Osteoblast (primary cell): ENCODE results near the gene RBM46. TPM values are rescaled to one million over a fixed set of nuclear protein-coding genes. Genes with fewer than 3 reads are reported as not detected.

Experiments used
- DNase-seq: peaks from one replicate; pipeline ENCODE4 v3.0.0; 2011; ENCODE audit warnings: low spot score, mixed read lengths; ENCODE audit not compliant: insufficient read length; ENCODE audit errors: missing footprints
- H2AFZ ChIP-seq: 2 replicates; pipeline ENCODE4 v1.6.0; 2011; ENCODE audit warnings: mild to moderate bottlenecking, low read length
- H3K27ac ChIP-seq: 2 replicates; pipeline ENCODE4 v1.5.1; 2011; ENCODE audit warnings: mild to moderate bottlenecking, low read depth, low read length, moderate library complexity
- H3K27me3 ChIP-seq: 2 replicates; pipeline ENCODE4 v1.6.0; 2012; ENCODE audit warnings: mild to moderate bottlenecking, control low read depth, inconsistent platforms, low read length, moderate library complexity; ENCODE audit not compliant: insufficient read depth
- H3K36me3 ChIP-seq: 2 replicates; pipeline ENCODE4 v1.5.1; 2011; ENCODE audit warnings: mild to moderate bottlenecking, low read length, control low read depth, moderate library complexity; ENCODE audit not compliant: insufficient read depth
- H3K4me1 ChIP-seq: 2 replicates; pipeline ENCODE4 v1.5.1; 2011; ENCODE audit warnings: mild to moderate bottlenecking, low read length, control low read depth, moderate library complexity; ENCODE audit not compliant: insufficient read depth
- H3K4me2 ChIP-seq: 2 replicates; pipeline ENCODE4 v1.6.0; 2011; ENCODE audit warnings: mild to moderate bottlenecking, low read length; ENCODE audit not compliant: insufficient read depth
- H3K4me3 ChIP-seq: fragments of 200-600 bp; sonication (generic); 3 replicates; pipeline ENCODE4 v1.5.1; 2012; ENCODE audit warnings: mild to moderate bottlenecking, low read length, inconsistent platforms; ENCODE audit not compliant: insufficient read depth
- H3K79me2 ChIP-seq: 2 replicates; pipeline ENCODE4 v1.6.0; 2012; ENCODE audit warnings: mild to moderate bottlenecking, low read length, control low read depth, inconsistent platforms; ENCODE audit not compliant: insufficient read depth
- H3K9me3 ChIP-seq: 2 replicates; pipeline ENCODE4 v1.5.1; 2011; ENCODE audit warnings: low read depth, low read length, control low read depth
- H4K20me1 ChIP-seq: 2 replicates; pipeline ENCODE4 v1.6.0; 2012; ENCODE audit warnings: mild to moderate bottlenecking, low read length, control low read depth; ENCODE audit not compliant: insufficient read depth
- CTCF ChIP-seq: IDR thresholded peaks from 2 replicates; pipeline ENCODE4 v1.5.1; 2011; ENCODE audit warnings: mild to moderate bottlenecking, low read depth, low read length, moderate library complexity; ENCODE audit errors: extremely low read depth
- total RNA-seq: library from RNA; depleted of rRNA; stranded (reverse); fragments of >200 nt; gene quantifications from 2 replicates; pipeline ENCODE4 v1.2.3, GENCODE V29; 2012

The RBM46 gene
- total RNA-seq, 1 donor, result not detected

DNA sequence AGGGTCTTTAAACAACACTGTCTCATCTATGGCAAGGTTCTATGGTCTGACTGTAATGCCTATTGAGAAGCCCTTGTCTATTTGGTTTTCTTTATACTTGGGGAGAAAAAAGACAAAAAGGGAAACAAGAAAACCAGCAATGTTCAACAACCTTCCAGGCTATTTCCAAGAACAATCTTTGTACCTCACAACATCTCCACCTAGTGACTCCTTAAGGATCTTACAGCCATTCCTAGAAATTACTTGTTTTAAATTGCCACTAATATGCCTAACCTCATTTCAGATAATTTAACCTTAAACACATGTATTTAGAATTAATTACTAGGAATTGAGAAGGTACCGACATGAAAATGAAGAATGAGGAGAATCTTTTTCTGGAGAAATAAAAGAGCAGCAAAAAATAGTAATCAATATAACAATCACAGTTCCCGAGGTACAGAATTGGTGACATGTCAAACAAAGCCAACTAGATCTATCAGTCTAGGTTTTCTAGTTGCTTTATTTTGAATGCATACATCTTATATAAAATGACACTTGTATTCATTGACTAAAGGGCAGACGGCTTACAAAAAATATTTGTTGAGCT is 1.6 kb upstream of the RBM46 start:
- H3K27me3 ChIP-seq, result no peaks in the 10 kb centered on the region
- peak; percentile 19 for DNase-seq
- H3K4me1 ChIP-seq, result no peaks in the 10 kb centered on the region
- no peak overlapping the region for H3K27ac ChIP-seq
- H3K79me2 ChIP-seq, result no peaks in the 10 kb centered on the region
- H2AFZ ChIP-seq, result no peak overlapping the region
- H4K20me1 ChIP-seq, result no peaks in the 10 kb centered on the region
- no peak overlapping the region for H3K4me2 ChIP-seq
- H3K4me3 ChIP-seq, result no peak overlapping the region
- no peaks in the 10 kb centered on the region for H3K9me3 ChIP-seq
- no peaks in the 10 kb centered on the region for H3K36me3 ChIP-seq
- TF ChIP-seq CTCF, result peak; percentile 57

DNA sequence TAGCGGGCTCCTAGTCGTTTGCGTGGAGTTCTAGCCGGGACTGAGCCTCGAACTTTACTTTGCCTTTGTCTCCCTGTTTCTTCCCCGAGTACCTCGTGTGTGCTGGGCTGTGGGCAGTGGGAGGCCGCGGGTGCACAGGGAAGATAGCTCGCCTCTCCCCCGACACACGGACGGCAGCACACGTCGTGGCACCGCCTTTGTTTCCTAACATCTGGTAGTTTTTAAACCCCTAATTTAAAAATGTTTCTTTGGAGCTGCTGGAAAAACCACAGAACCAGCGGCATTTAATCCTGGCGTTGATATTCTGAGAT is 866 bp downstream of the RBM46 start:
- TF ChIP-seq CTCF, result no peak
- Histone ChIP-seq H3K36me3 (no peaks in the 10 kb centered on the region), H3K27ac (no peak overlapping the region), H4K20me1 (no peaks in the 10 kb centered on the region), H3K4me3 (no peak overlapping the region), H2AFZ (no peak overlapping the region), H3K27me3 (no peaks in the 10 kb centered on the region), H3K4me2 (no peak overlapping the region), H3K79me2 (no peaks in the 10 kb centered on the region), H3K4me1 (no peaks in the 10 kb centered on the region), H3K9me3 (no peaks in the 10 kb centered on the region)
- peak; percentile 34 for DNase-seq

- H3K4me3 ChIP-seq, result peak overlapping the region; percentile 50
- peak overlapping the region; percentile 72 for H3K4me2 ChIP-seq
- no peaks in the 10 kb centered on the region for H3K4me1 ChIP-seq
- no peaks in the 10 kb centered on the region for H3K36me3 ChIP-seq
- peak; percentile 80 for TF ChIP-seq CTCF
- H2AFZ ChIP-seq, result peak overlapping the region; percentile 68
- H3K27me3 ChIP-seq, result no peaks in the 10 kb centered on the region
- H4K20me1 ChIP-seq, result no peaks in the 10 kb centered on the region
- peak; percentile 63 for DNase-seq
- no peaks in the 10 kb centered on the region for H3K79me2 ChIP-seq
- no peaks in the 10 kb centered on the region for H3K9me3 ChIP-seq
- no peak overlapping the region for H3K27ac ChIP-seq
Measured at GRCh38 chr4:154807042-154807630, 26.1 kb downstream of the RBM46 start.

DNA sequence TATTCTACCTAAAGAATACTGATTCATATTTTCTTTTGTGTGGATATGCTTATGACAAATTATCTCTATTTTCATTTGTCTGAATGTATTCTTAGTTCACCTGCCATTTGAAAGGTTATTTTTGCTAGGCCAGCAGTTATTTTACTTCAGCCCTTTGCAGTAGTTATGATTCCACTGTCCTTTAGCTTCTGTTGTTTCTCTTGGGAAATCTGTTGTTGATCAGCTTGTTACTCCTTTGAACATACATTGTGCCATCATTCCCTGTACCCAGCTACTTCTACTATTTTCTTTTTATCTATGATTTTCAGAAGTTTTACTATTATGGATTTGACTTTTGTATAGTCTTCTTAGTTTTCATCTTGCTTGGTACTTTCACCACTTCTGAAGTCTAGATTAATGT is 37.2 kb downstream of the RBM46 start:
- no peak for TF ChIP-seq CTCF
- Histone ChIP-seq H3K4me1 (no peaks in the 10 kb centered on the region), H3K79me2 (no peaks in the 10 kb centered on the region), H2AFZ (no peak overlapping the region), H3K36me3 (no peaks in the 10 kb centered on the region), H3K9me3 (no peaks in the 10 kb centered on the region), H4K20me1 (no peaks in the 10 kb centered on the region), H3K4me2 (no peak overlapping the region), H3K27me3 (no peaks in the 10 kb centered on the region), H3K4me3 (no peak overlapping the region), H3K27ac (no peak overlapping the region)
- DNase-seq, result no peak
